ENCODE results near the gene GGT5. TPM values are rescaled to one million over a fixed set of nuclear protein-coding genes. Genes with fewer than 3 reads are reported as not detected.
"Not testable (repeated sequence)": the region's sequence is repeated elsewhere in the genome, so short reads cannot be mapped to it uniquely, and the experiment has no call there.

GGT5 gene
- total RNA-seq, 1 donor from 2014 or later, result 1.3 TPM

GRCh38 chr22:24207264-24208011 is 37.4 kb downstream of the GGT5 start:
- no peak for DNase-seq (ENCODE audit: low read depth)
- no peak for TF ChIP-seq CTCF (conservative IDR thresholded peaks at IDR 0.05; ENCODE audit: low read depth, low read length)
- H3K4me3 ChIP-seq (ENCODE audit: low read depth, low read length), result no peak overlapping the region

- H3K4me3 ChIP-seq (ENCODE audit: low read depth, low read length), result not testable (repeated sequence)
These were observed 38.2 kb downstream of the GGT5 start for GRCh38 chr22:24206460-24207263.

GRCh38 chr22:24205438-24206195 is 39.3 kb downstream of the GGT5 start:
- no peak for DNase-seq (ENCODE audit: low read depth)
- TF ChIP-seq CTCF (conservative IDR thresholded peaks at IDR 0.05; ENCODE audit: low read depth, low read length), result no peak

More at GRCh38 chr22:24206460-24207263, 38.2 kb downstream of the GGT5 start:
- DNase-seq (ENCODE audit: low read depth), result not testable (repeated sequence)

GRCh38 chr22:24203856-24204255 is 41.0 kb downstream of the GGT5 start:
- not testable (repeated sequence) for DNase-seq (ENCODE audit: low read depth)

More at GRCh38 chr22:24205438-24206195, 39.3 kb downstream of the GGT5 start:
- H3K4me3 ChIP-seq (ENCODE audit: low read depth, low read length), result no peak overlapping the region

GRCh38 chr22:24201681-24202614 is 42.9 kb downstream of the GGT5 start:
- no peak for TF ChIP-seq CTCF (conservative IDR thresholded peaks at IDR 0.05; ENCODE audit: low read depth, low read length)
- DNase-seq (ENCODE audit: low read depth), result no peak
- no peak overlapping the region for H3K4me3 ChIP-seq (ENCODE audit: low read depth, low read length)

More at GRCh38 chr22:24203856-24204255, 41.0 kb downstream of the GGT5 start:
- H3K4me3 ChIP-seq (ENCODE audit: low read depth, low read length), result not testable (repeated sequence)

GRCh38 chr22:24200619-24201212 is 44.2 kb downstream of the GGT5 start:
- no peak for DNase-seq (ENCODE audit: low read depth)
- TF ChIP-seq CTCF (conservative IDR thresholded peaks at IDR 0.05; ENCODE audit: low read depth, low read length), result no peak
- no peak overlapping the region for H3K4me3 ChIP-seq (ENCODE audit: low read depth, low read length)

GRCh38 chr22:24198682-24199052 is 46.2 kb downstream of the GGT5 start:
- no peak for TF ChIP-seq CTCF (conservative IDR thresholded peaks at IDR 0.05; ENCODE audit: low read depth, low read length)
- no peak for DNase-seq (ENCODE audit: low read depth)

More at GRCh38 chr22:24198682-24199052, 46.2 kb downstream of the GGT5 start:
- H3K4me3 ChIP-seq (ENCODE audit: low read depth, low read length), result no peak overlapping the region
